Thyroid gland (tissue), 4 donors: ENCODE results near the gene CTIF. TPM values are rescaled to one million over a fixed set of nuclear protein-coding genes. Genes with fewer than 3 reads are reported as not detected.

Source experiments
- DNase-seq, 2 donors: peaks; one replicate each; pipeline ENCODE4 v3.0.0-alpha.2; 2019
- H3K27ac ChIP-seq, 3 donors: fragments of 200-600 bp; sonication (generic); 1 replicate in 2 of 3; 2 replicates in 1 of 3; pipeline ENCODE4 v1.5.1; 2016 to 2019; ENCODE audit warnings: mild to moderate bottlenecking in 1 of 3, moderate library complexity in 1 of 3
- H3K27me3 ChIP-seq: fragments of 200-600 bp; sonication (generic); one replicate; pipeline ENCODE4 v1.5.1; 2019
- H3K36me3 ChIP-seq, 2 donors: fragments of 200-600 bp; sonication (generic); one replicate each; pipeline ENCODE4 v1.5.1; 2016 to 2019
- H3K4me1 ChIP-seq, 2 donors: fragments of 200-600 bp; sonication (generic); one replicate each; pipeline ENCODE4 v1.5.1; 2017 to 2019
- H3K4me3 ChIP-seq, 3 donors: fragments of 200-600 bp; sonication (generic); replicated peaks in 1 of 3; 1 replicate in 2 of 3; 2 replicates in 1 of 3; pipeline ENCODE4 v1.5.1; 2016; ENCODE audit warnings: mild to moderate bottlenecking in 1 of 3
- H3K9me3 ChIP-seq: fragments of 200-600 bp; sonication (generic); one replicate; pipeline ENCODE4 v1.5.1; 2017
- CTCF ChIP-seq, 6 experiments: fragments of 200-600 bp in 3 of 6; fragments of 450-650 bp in 3 of 6; sonication (generic) in 3 of 6; IDR thresholded peaks; one replicate each; pipeline ENCODE4 v1.5.1; 2016 to 2019; ENCODE audit warnings: antibody characterized with exemption in 6 of 6, mild to moderate bottlenecking in 2 of 6, inconsistent platforms in 1 of 6, moderate library complexity in 1 of 6
- POLR2A ChIP-seq, 2 donors: fragments of 450-650 bp; IDR thresholded peaks; one replicate each; pipeline ENCODE4 v1.6.1; 2017; ENCODE audit warnings: antibody characterized with exemption in 2 of 2, mild to moderate bottlenecking in 2 of 2, moderate library complexity in 1 of 2
- WGBS, 2 donors: methylation state at CpG; one replicate each; pipeline ENCODE4 v1.1.5; 2017; 5-methylcytosine and 5-hydroxymethylcytosine counted together
- intact Hi-C: fragments of 100-400 bp; cut with DNase I; formaldehyde crosslinking; loops from one replicate; pipeline ENCODE4 v1.15.1; 2023
- total RNA-seq, 4 donors: library from RNA; depleted of rRNA; stranded (reverse); fragments of >200 nt; gene quantifications; one replicate each; pipeline ENCODE4 v1.2.3, GENCODE V29; 2016

CTIF gene
- total RNA-seq, 4 donors from 2014 or later: 18.7 to 29.8 (median 23.6) TPM

DNA sequence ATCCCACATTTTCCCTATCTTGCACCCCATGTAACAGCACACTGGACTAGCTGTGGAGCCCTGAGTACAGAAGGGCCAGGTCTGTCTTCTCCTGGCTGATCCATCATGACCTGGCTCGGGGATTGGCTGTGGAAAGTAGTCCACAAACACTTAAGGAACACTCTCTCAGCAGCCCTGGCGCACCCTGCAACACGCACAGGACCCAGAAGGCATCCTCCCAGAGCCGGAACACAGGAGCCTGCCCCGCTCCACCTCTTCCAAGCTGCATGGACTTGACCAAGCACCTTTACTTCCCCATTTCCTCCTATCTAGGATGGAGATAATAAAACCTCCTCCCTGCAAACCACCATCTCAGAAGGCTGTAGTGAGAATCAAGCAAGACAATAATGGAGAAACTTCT lies 151.7 kb downstream of the CTIF start:
- TF ChIP-seq POLR2A (IDR thresholded peaks at IDR 0.05) (no peak), CTCF (IDR thresholded peaks at IDR 0.05) (no peak)
- Histone ChIP-seq H3K36me3 (no peaks in the 10 kb centered on the region), H3K9me3 (no peaks in the 10 kb centered on the region), H3K27me3 (no peaks in the 10 kb centered on the region), H3K4me3 (no peak overlapping the region), H3K27ac (no peak overlapping the region), H3K4me1 (no peaks in the 10 kb centered on the region)
- WGBS, 2 donors: 98 to 100% methylated on average over 5 of the region's 5 CpGs
- no peak for DNase-seq
- intact Hi-C loops: no loop called here

GRCh38 chr18:48693006-48693405 lies 154.2 kb downstream of the CTIF start:
- Histone ChIP-seq H3K4me1 (no peaks in the 10 kb centered on the region), H3K27me3 (no peaks in the 10 kb centered on the region), H3K27ac (no peak overlapping the region), H3K36me3 (no peaks in the 10 kb centered on the region), H3K9me3 (no peaks in the 10 kb centered on the region), H3K4me3 (no peak overlapping the region)
- intact Hi-C loops: no loop called here
- TF ChIP-seq CTCF (IDR thresholded peaks at IDR 0.05): no peak
- no peak for TF ChIP-seq POLR2A (IDR thresholded peaks at IDR 0.05)
- no peak for DNase-seq
- WGBS, 2 donors: 90 to 92% methylated on average over 7 of the region's 7 CpGs

DNA sequence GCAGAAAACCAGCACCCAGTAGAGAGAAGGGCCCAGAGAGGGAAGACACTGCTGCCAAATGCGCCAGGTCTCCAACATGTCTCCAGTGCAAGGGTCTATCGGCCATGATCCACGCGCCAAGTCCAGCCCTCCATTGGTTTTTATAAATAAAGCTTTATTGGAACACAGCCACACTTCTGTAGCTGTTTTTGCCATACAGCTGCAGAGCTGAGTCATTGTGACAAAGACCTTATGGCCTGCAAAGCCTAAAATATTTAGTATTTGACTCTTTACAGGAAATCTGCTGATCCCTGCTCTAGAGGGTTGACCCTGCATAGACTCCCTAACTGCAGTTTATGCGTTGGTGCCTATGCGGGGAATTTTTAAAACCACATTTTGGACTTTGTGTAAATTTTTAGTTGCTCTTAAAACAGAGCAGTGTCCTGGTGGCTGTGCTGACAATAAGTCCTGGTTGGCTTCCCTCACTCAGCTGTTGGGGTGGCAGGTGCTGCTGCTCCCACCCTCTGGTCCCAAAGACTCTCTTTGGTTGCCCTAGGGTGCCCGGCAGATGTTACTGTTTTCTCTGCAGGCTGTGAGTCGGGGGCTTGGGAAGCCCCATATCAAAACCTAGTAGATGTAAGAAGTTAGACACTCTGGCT lies 154.9 kb downstream of the CTIF start:
- H3K27me3 ChIP-seq: no peaks in the 10 kb centered on the region
- DNase-seq: no peak
- no peaks in the 10 kb centered on the region for H3K4me1 ChIP-seq
- no peaks in the 10 kb centered on the region for H3K9me3 ChIP-seq
- intact Hi-C loops: no loop called here
- TF ChIP-seq POLR2A (IDR thresholded peaks at IDR 0.05): no peak
- TF ChIP-seq CTCF (IDR thresholded peaks at IDR 0.05): no peak
- 89 to 97% methylated on average over 8 of the region's 8 CpGs for WGBS, 2 donors
- H3K4me3 ChIP-seq: no peak overlapping the region
- no peaks in the 10 kb centered on the region for H3K36me3 ChIP-seq
- no peak overlapping the region for H3K27ac ChIP-seq

DNA sequence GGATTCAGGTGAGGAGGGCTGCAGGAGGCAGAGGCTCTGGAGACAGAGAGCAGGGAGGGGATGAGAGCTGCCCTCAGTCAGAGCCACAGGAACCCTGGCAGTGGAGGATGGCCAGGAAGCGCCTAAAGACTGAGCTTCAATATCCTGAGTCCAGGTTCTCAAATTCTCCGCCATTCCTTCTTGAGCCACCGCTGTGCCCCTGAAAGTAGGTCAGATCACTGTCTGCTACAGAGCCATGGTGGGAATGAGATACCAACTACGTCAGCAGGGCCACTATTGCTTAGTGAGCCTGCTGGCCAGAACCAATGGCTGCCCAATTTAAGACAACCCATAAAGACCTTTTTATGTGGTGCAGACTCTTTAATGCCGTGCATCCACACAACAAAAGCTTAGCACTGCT lies 155.5 kb downstream of the CTIF start:
- Histone ChIP-seq H3K27me3 (no peaks in the 10 kb centered on the region), H3K4me3 (no peak overlapping the region), H3K27ac (no peak overlapping the region), H3K4me1 (no peaks in the 10 kb centered on the region), H3K9me3 (no peaks in the 10 kb centered on the region), H3K36me3 (no peaks in the 10 kb centered on the region)
- TF ChIP-seq CTCF (IDR thresholded peaks at IDR 0.05) (no peak), POLR2A (IDR thresholded peaks at IDR 0.05) (no peak)
- intact Hi-C loops: no loop called here
- 94 to 96% methylated on average over 5 of the region's 5 CpGs for WGBS, 2 donors
- no peak for DNase-seq

DNA sequence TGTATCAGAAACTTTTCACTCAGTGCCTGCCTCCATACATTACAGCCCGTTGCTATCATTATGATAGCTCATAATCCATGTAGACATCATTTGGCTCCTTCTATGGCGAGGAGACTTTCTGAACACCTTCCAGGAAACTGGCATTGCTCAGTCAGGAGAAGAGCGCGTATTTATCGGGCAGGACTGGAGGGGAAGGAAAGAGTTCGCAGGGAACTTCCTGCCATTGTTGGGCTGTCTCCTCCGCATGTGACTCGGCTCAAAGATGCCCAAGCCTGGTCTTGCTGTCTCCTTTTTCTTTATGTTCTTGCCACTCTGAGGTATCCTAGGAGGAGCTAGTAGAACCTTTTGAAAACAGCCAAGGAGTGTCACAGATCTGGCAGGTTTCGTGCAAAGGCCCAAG lies 156.8 kb downstream of the CTIF start:
- Histone ChIP-seq H3K4me3 (no peak overlapping the region), H3K27me3 (no peaks in the 10 kb centered on the region), H3K4me1 (no peaks in the 10 kb centered on the region), H3K27ac (no peak overlapping the region), H3K36me3 (no peaks in the 10 kb centered on the region), H3K9me3 (no peaks in the 10 kb centered on the region)
- no peak for DNase-seq
- WGBS, 2 donors: 85 to 95% methylated on average over 9 of the region's 9 CpGs
- intact Hi-C loops: no loop called here
- TF ChIP-seq POLR2A (IDR thresholded peaks at IDR 0.05) (no peak), CTCF (IDR thresholded peaks at IDR 0.05) (no peak)
